ENCODE measurements around the gene TEX19.
"Not testable (repeated sequence)": the region's sequence is repeated elsewhere in the genome, so short reads cannot be mapped to it uniquely, and the experiment has no call there.

TEX19 gene

DNA sequence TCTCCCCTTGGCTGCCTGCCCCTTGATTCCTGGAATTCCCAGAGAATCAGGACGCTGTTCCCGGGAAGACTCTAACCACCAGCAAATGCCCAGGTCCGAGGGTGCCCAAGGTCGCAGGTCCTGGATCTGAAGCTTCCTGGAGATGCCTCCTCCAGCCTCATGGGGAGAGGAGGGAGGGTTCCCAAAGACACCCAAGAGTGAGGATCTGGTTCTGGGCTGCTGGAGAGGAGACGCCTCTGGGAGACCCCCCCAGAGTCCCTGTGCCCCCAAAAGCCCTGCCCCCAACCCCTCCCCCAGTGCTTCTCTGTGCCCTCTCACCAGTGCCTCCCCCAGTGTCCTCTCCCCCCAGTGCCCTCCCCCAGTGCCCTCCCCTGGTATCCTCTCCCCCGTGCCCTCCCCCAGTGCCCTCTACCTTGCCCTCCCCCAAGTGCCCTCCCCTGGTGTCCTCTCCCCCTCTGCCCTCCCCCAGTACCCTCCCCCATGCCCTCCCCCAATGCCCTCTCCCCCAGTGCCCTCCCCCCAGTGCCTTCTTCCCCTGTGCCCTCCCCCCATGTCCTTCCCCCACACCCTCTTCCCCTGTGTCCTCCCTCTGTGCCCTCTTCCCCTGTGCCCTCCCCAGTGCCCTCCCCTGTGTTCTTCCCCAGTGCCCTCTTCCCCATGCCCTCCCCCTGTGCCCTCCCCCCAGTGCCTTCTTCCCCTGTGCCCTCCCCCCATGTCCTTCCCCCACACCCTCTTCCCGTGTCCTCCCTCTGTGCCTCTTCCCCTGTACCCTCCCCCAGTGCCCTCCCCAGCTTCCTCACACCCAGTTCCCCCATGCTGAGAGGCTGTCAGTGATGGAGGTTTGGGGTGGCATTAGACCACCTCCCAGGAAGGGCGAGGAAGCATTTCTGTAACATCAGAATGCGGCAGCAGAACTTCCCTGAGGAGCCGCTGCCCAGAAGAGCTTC, 19.1 kb upstream of the TEX19 start:
- Histone ChIP-seq H3K27ac (ENCODE audit: low read depth in 2 of 2, low read length in 2 of 2) (peak overlapping the region; percentile 17 to 30), H3K27me3 (ENCODE audit: control insufficient read depth in 2 of 2, insufficient read depth in 2 of 2, low read length in 2 of 2) (no peaks in the 10 kb centered on the region), H3K36me3 (ENCODE audit: control insufficient read depth in 2 of 2, insufficient read depth in 2 of 2, low read length in 2 of 2) (no peaks in the 10 kb centered on the region), H3K9me3 (ENCODE audit: control insufficient read depth in 2 of 2, low read length in 2 of 2) (no peaks in the 10 kb centered on the region), H3K4me1 (ENCODE audit: control insufficient read depth in 2 of 2, insufficient read depth in 2 of 2, low read length in 2 of 2) (peaks cover 16 to 26% of the 10 kb centered on the region in 2 donors), H3K4me3 (ENCODE audit: low read length in 2 of 2) (peak overlapping the region; percentile 52 to 69), H3K9ac (ENCODE audit: low read depth in 1 of 2, low read length in 2 of 2) (peak overlapping the region in 1 of 2 donors; percentile 66)

DNA sequence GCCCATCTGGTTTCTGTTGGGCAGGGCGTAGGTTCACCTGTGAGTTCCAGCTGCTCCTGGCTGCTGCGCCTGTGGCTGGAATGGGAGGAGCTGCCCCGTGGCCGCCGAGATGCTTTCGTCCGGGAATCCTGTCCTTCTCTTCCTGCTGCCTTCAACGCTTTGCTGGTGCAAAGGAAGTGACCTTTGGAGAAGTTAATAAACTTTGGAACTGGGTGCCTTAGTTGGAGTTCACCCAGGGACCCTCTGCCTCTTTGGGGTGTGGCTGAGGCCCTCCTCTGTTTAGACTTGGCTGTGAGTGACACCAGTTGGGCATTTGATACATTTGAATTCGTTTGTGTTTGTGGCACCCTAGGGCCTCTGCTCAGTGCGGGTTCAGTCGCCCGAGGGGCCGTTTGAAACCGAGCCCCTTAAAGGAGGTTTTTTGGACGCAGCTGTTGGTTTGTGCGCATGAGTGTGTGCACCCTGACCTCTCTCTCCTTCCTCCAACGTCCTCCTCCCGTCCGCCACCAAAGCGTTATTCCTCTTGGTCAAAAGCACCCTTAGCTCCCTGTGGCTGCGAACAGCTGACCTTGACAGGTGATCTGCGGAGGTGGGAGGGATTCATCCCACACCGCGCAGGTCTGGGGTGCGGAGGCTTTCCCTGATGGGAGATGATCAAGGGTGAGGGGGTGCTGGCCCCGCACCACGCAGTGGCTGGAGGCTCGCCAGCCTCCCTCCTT, 16.5 kb upstream of the TEX19 start:
- no peaks in the 10 kb centered on the region for H3K27me3 ChIP-seq (ENCODE audit: control insufficient read depth in 2 of 2, insufficient read depth in 2 of 2, low read length in 2 of 2)
- no peaks in the 10 kb centered on the region for H3K9me3 ChIP-seq (ENCODE audit: control insufficient read depth in 2 of 2, low read length in 2 of 2)
- no peak overlapping the region for H3K9ac ChIP-seq (ENCODE audit: low read depth in 1 of 2, low read length in 2 of 2)
- H3K4me1 ChIP-seq (ENCODE audit: control insufficient read depth in 2 of 2, insufficient read depth in 2 of 2, low read length in 2 of 2), result peaks cover 17 to 26% of the 10 kb centered on the region in 2 donors
- H3K36me3 ChIP-seq (ENCODE audit: control insufficient read depth in 2 of 2, insufficient read depth in 2 of 2, low read length in 2 of 2), result no peaks in the 10 kb centered on the region
- H3K4me3 ChIP-seq (ENCODE audit: low read length in 2 of 2), result no peak overlapping the region
- H3K27ac ChIP-seq (ENCODE audit: low read depth in 2 of 2, low read length in 2 of 2), result no peak overlapping the region

DNA sequence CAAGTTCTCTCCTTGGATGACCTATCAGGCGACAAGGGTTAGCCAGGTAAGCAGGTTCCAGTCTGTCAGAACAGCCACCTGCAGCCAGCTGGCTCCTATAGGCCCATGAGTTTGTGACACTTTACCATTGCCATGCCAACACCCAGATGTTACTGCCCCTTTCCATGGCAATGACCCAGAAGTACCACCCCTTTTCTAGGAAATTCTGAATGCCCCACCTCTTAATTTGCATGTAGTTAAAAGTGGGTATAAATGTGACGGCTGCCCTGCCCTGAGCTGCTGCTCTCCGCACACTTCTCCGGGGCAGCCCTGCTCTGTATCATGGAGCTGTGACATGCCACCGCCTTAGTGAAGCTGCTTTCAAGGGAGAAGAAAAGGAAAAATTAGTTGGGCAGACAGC, 15.5 kb upstream of the TEX19 start:
- Histone ChIP-seq H3K27ac (ENCODE audit: low read depth in 2 of 2, low read length in 2 of 2) (no peak overlapping the region), H3K27me3 (ENCODE audit: control insufficient read depth in 2 of 2, insufficient read depth in 2 of 2, low read length in 2 of 2) (no peaks in the 10 kb centered on the region), H3K4me3 (ENCODE audit: low read length in 2 of 2) (no peak overlapping the region), H3K9me3 (ENCODE audit: control insufficient read depth in 2 of 2, low read length in 2 of 2) (no peaks in the 10 kb centered on the region), H3K4me1 (ENCODE audit: control insufficient read depth in 2 of 2, insufficient read depth in 2 of 2, low read length in 2 of 2) (peaks cover 17 to 22% of the 10 kb centered on the region in 2 donors), H3K36me3 (ENCODE audit: control insufficient read depth in 2 of 2, insufficient read depth in 2 of 2, low read length in 2 of 2) (no peaks in the 10 kb centered on the region), H3K9ac (ENCODE audit: low read depth in 1 of 2, low read length in 2 of 2) (no peak overlapping the region)

DNA sequence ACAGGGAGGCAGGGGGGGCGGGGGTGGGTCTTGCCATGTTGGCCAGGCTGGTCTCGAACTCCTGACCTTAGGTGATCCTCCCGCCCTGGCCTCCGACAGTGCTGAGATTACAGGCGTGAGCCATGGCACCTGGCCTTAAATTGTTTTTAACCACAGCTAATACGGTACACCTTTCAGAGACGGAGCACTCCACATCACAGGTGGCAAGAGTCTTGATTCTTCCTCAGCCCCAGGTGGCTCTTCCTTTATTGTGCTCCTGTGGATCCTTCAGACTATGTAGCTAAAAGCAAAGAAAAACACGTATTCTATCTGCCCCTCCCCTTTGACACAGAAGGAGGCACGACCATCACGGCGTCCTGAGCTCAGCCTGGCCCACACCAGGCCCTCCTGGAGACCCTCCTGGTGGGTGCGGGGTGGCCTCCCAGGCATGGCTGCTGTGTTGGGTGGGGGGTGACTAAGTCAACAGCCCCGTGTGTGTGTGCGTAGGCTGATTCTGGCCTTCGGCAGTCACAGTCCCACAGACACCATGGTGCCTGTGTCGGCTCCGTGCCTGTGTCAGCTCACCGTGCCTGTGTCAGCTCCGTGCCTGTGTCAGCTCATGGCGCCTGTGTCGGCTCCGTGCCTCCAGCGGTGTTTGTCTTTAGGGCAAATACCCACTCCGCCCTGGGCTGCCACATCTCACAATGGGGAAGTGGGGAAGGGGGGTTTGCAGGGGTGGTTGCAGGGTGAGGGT, 14.7 kb upstream of the TEX19 start:
- peak overlapping the region in 1 of 2 donors; percentile 37 for H3K9ac ChIP-seq (ENCODE audit: low read depth in 1 of 2, low read length in 2 of 2)
- H3K27me3 ChIP-seq (ENCODE audit: control insufficient read depth in 2 of 2, insufficient read depth in 2 of 2, low read length in 2 of 2), result no peaks in the 10 kb centered on the region
- H3K4me3 ChIP-seq (ENCODE audit: low read length in 2 of 2), result no peak overlapping the region
- H3K27ac ChIP-seq (ENCODE audit: low read depth in 2 of 2, low read length in 2 of 2), result peak overlapping the region in 1 of 2 donors; percentile 17
- peaks cover 10 to 17% of the 10 kb centered on the region in 2 donors for H3K4me1 ChIP-seq (ENCODE audit: control insufficient read depth in 2 of 2, insufficient read depth in 2 of 2, low read length in 2 of 2)
- H3K36me3 ChIP-seq (ENCODE audit: control insufficient read depth in 2 of 2, insufficient read depth in 2 of 2, low read length in 2 of 2), result no peaks in the 10 kb centered on the region
- H3K9me3 ChIP-seq (ENCODE audit: control insufficient read depth in 2 of 2, low read length in 2 of 2), result no peaks in the 10 kb centered on the region

DNA sequence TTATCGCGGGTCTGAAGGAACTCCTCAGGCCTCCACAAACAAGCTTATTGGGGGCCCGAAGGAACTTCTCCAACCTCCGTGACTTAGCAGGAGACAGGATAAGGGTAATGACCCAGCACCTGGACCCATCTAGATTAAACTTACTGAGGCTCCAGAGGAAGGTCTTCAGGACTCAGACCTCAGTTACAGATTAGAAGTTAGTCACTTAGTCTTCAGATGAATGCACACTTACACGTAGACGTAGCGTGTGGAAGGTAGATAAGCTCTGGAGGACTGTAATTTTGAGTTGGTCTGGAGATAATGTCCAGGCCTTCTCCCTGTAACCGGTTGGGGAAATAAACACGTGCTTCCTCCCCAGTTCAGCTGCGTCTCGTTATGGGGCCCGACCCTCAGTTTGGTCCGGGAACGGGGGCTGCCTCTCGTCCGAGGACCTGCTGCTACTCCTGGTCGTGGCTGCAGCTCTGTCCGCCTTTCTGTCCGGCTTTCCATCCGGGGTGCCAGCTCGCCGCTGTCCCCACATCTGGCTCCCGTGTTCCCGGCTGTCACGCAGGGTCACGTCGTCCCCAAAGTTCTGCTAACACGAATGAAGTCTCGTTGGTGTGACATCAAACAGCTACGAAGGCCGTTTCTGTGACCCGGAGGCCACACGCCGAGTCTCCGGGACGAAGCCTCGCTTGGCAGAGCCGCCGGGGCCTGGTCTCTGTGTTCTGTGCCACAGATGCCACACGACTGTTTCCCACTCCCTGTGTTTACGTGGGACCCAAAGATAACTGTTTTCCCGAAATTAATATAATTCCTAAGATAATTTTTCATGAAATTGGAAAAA, 13.7 kb upstream of the TEX19 start:
- Histone ChIP-seq H3K9ac (ENCODE audit: low read depth in 1 of 2, low read length in 2 of 2) (no peak overlapping the region), H3K27ac (ENCODE audit: low read depth in 2 of 2, low read length in 2 of 2) (no peak overlapping the region), H3K27me3 (ENCODE audit: control insufficient read depth in 2 of 2, insufficient read depth in 2 of 2, low read length in 2 of 2) (no peaks in the 10 kb centered on the region), H3K4me3 (ENCODE audit: low read length in 2 of 2) (no peak overlapping the region), H3K4me1 (ENCODE audit: control insufficient read depth in 2 of 2, insufficient read depth in 2 of 2, low read length in 2 of 2) (peaks cover 6 to 13% of the 10 kb centered on the region in 2 donors), H3K9me3 (ENCODE audit: control insufficient read depth in 2 of 2, low read length in 2 of 2) (no peaks in the 10 kb centered on the region), H3K36me3 (ENCODE audit: control insufficient read depth in 2 of 2, insufficient read depth in 2 of 2, low read length in 2 of 2) (no peaks in the 10 kb centered on the region)

DNA sequence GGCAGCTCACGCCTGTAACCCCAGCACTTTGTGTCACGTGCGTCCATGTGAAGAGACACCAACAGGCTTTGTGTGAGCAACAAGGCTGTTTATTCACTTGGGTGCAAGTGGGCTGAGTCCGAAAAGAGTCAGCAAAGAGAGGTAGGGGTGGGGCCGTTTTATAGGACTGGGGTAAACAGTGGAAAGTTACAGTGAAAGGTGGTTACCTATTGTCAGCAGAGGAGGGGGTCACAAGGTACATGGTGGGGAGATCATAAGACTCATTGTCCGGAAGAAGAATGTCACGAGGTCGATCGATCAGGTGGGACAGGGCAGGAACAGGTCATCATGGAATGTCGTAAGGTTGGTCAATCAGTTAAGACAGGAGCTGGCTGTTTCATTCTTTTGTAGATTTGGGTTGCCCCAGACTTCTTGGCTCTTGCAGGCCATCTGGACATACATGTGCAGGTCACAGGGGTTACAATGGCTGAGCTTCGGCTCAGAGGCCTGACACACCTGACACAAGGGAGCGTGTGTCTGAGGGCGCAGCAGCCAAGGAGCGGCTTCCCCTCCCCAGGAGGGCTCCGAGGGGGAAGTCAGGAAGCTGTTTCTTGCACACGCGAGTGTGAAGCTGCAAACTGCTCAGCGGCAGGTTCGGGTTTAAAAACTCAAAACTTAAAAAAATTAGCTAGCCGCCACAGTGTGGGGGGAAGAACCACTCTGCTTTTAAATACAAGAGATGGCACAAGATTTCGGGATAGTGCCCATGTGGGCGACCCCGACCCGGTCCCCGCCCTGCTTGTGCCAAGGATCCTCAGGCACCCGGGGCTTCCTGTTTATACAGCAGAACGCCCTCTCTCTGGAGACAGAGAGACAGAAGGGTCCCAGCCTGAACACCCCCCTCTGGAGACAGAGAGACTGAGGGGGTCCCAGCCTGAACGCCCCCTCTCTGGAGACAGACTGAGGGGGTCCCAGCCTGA, 12.4 kb upstream of the TEX19 start:
- Histone ChIP-seq H3K4me1 (ENCODE audit: control insufficient read depth in 2 of 2, insufficient read depth in 2 of 2, low read length in 2 of 2) (peaks cover 6 to 17% of the 10 kb centered on the region in 2 donors), H3K9me3 (ENCODE audit: control insufficient read depth in 2 of 2, low read length in 2 of 2) (no peaks in the 10 kb centered on the region), H3K27me3 (ENCODE audit: control insufficient read depth in 2 of 2, insufficient read depth in 2 of 2, low read length in 2 of 2) (no peaks in the 10 kb centered on the region), H3K36me3 (ENCODE audit: control insufficient read depth in 2 of 2, insufficient read depth in 2 of 2, low read length in 2 of 2) (no peaks in the 10 kb centered on the region), H3K27ac (ENCODE audit: low read depth in 2 of 2, low read length in 2 of 2) (peak overlapping the region in 1 of 2 donors; percentile 21), H3K9ac (ENCODE audit: low read depth in 1 of 2, low read length in 2 of 2) (peak overlapping the region in 1 of 2 donors; percentile 47), H3K4me3 (ENCODE audit: low read length in 2 of 2) (no peak overlapping the region)

DNA sequence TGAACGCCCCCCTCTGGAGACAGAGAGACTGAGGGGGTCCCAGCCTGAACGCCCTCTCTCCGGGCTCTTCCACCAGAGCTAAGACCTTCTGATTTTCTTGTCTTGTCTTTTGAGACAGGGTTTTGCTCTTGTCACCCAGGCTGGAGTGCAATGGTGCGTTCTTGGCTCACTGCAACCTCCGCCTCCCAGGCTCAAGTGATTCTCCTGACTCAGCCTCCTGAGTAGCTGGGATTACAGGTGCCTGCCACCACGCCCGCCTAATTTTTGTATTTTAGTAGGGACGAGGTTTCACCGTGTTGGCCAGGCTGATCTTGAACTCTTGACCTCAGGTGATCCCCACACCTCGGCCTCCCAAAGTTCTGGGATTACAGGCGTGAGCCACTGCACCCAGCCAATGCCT, 11.1 kb upstream of the TEX19 start:
- H3K4me3 ChIP-seq (ENCODE audit: low read length in 2 of 2); H3K9ac ChIP-seq (ENCODE audit: low read depth in 1 of 2, low read length in 2 of 2); H3K27me3 ChIP-seq (ENCODE audit: control insufficient read depth in 2 of 2, insufficient read depth in 2 of 2, low read length in 2 of 2); H3K36me3 ChIP-seq (ENCODE audit: control insufficient read depth in 2 of 2, insufficient read depth in 2 of 2, low read length in 2 of 2); H3K9me3 ChIP-seq (ENCODE audit: control insufficient read depth in 2 of 2, low read length in 2 of 2); H3K27ac ChIP-seq (ENCODE audit: low read depth in 2 of 2, low read length in 2 of 2): not testable (repeated sequence)
- H3K4me1 ChIP-seq (ENCODE audit: control insufficient read depth in 2 of 2, insufficient read depth in 2 of 2, low read length in 2 of 2), result peaks cover 6 to 17% of the 10 kb centered on the region in 2 donors

DNA sequence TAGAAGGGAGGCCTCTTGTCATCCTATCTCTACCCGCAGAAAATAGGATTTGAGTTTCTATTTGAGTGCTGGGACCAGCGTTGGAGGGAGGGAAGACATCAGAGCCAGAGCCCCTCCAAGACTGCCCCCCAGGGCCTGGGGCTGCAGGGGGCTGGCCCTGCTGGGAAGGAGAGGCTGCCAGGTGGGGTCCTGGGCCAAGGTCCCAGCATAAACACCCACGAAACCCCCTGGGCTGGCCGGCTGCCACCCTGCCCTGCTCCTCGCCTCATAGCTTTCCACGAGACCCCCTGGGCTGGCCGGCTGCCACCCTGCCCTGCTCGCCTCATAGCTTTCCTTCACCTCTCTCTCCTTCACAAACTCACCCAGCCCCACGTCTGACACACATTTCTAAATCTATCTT, 10.6 kb upstream of the TEX19 start:
- Histone ChIP-seq H3K27me3 (ENCODE audit: control insufficient read depth in 2 of 2, insufficient read depth in 2 of 2, low read length in 2 of 2) (no peaks in the 10 kb centered on the region), H3K9me3 (ENCODE audit: control insufficient read depth in 2 of 2, low read length in 2 of 2) (no peaks in the 10 kb centered on the region), H3K36me3 (ENCODE audit: control insufficient read depth in 2 of 2, insufficient read depth in 2 of 2, low read length in 2 of 2) (no peaks in the 10 kb centered on the region), H3K9ac (ENCODE audit: low read depth in 1 of 2, low read length in 2 of 2) (no peak overlapping the region), H3K27ac (ENCODE audit: low read depth in 2 of 2, low read length in 2 of 2) (no peak overlapping the region), H3K4me1 (ENCODE audit: control insufficient read depth in 2 of 2, insufficient read depth in 2 of 2, low read length in 2 of 2) (peaks cover 6 to 17% of the 10 kb centered on the region in 2 donors), H3K4me3 (ENCODE audit: low read length in 2 of 2) (no peak overlapping the region)

DNA sequence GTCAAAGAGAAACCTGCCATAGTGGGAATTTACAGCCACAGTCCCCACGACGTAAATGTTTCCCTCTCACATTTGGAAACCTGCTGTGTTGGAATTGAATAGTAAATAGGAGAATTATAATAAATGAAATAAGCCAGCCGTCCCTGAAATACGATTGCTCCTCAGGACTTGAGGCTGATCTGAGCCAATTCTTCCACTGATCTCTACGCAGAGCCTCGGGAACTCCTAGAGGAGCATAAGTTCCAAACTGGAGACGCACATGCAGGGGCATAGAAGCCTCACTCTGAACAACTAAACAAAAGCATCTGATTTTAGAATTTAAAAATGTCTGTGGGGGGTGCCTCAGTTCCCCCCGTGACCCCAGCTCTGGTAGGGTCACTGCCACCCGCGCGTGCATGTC, 10.2 kb upstream of the TEX19 start:
- no peaks in the 10 kb centered on the region for H3K36me3 ChIP-seq (ENCODE audit: control insufficient read depth in 2 of 2, insufficient read depth in 2 of 2, low read length in 2 of 2)
- H3K27me3 ChIP-seq (ENCODE audit: control insufficient read depth in 2 of 2, insufficient read depth in 2 of 2, low read length in 2 of 2), result no peaks in the 10 kb centered on the region
- H3K4me3 ChIP-seq (ENCODE audit: low read length in 2 of 2), result no peak overlapping the region
- no peak overlapping the region for H3K27ac ChIP-seq (ENCODE audit: low read depth in 2 of 2, low read length in 2 of 2)
- H3K9ac ChIP-seq (ENCODE audit: low read depth in 1 of 2, low read length in 2 of 2), result no peak overlapping the region
- no peaks in the 10 kb centered on the region for H3K9me3 ChIP-seq (ENCODE audit: control insufficient read depth in 2 of 2, low read length in 2 of 2)
- H3K4me1 ChIP-seq (ENCODE audit: control insufficient read depth in 2 of 2, insufficient read depth in 2 of 2, low read length in 2 of 2), result peaks cover 6 to 17% of the 10 kb centered on the region in 2 donors
